TTC549 (cell line): ENCODE data around the gene CHST3.

Experiments
- FAIRE-seq: peaks from 2 replicates; lab custom pipeline; 2012; peaks lifted over from hg19 to GRCh38; lab: Jason Lieb, UNC

Gene CHST3

GRCh38 chr10:72056932-72057751 lies 92.9 kb downstream of the CHST3 start:
- no peak for FAIRE-seq

GRCh38 chr10:72058347-72058898 lies 94.2 kb downstream of the CHST3 start:
- FAIRE-seq = no peak

GRCh38 chr10:72058989-72059842 lies 95.0 kb downstream of the CHST3 start:
- no peak for FAIRE-seq

GRCh38 chr10:72059843-72060822 lies 95.9 kb downstream of the CHST3 start:
- no peak for FAIRE-seq

GRCh38 chr10:72061491-72061890 lies 97.3 kb downstream of the CHST3 start:
- no peak for FAIRE-seq

DNA sequence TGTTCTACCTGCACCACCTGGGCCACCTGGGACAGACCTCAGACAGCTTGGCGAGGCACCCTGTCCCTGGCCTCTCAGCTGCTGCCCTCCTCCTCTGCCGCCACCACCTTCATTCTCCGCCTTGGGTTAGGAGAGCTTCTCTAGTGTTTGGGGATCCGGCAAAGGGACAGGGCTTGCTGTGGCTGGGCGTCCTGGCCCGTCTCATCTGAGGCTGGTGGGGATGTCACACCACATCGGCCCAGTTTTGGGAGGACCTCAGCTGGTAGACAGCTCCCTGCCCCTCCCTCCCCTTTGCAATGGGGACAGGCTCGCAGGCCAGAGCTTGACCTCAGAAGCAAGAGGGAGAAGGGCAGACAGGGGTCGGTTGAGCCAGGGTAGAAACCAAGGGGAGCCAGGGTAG lies 97.7 kb downstream of the CHST3 start:
- no peak for FAIRE-seq

- no peak for FAIRE-seq
These were observed 98.2 kb downstream of the CHST3 start for GRCh38 chr10:72062382-72062781.
